Mucosa of descending colon (tissue), 3 donors: Measurements from ENCODE around the gene SGSM2. TPM values are rescaled to one million over a fixed set of nuclear protein-coding genes. Genes with fewer than 3 reads are reported as not detected.

ENCODE experiments used
- ATAC-seq: fragments of 200-7000 bp; cut with Tn5 transposase; one replicate; pipeline ENCODE4 v1.9.1; 2020; ENCODE audit warnings: mild to moderate bottlenecking, moderate library complexity
- DNase-seq, 3 donors: peaks; one replicate each; pipeline ENCODE4 v3.0.0-alpha.2; 2020
- H3K36me3 ChIP-seq: fragments of 200-600 bp; one replicate; pipeline ENCODE4 v1.8.0; 2021; ENCODE audit warnings: low read depth, mild to moderate bottlenecking
- H3K4me1 ChIP-seq: fragments of 200-600 bp; one replicate; pipeline ENCODE4 v1.8.0; 2021; ENCODE audit warnings: low read depth, mild to moderate bottlenecking
- H3K4me3 ChIP-seq: fragments of 200-600 bp; one replicate; pipeline ENCODE4 v1.8.0; 2021; ENCODE audit warnings: mild to moderate bottlenecking
- H3K9me3 ChIP-seq: fragments of 200-600 bp; one replicate; pipeline ENCODE4 v1.8.0; 2021; ENCODE audit warnings: mild to moderate bottlenecking
- CTCF ChIP-seq: fragments of 200-600 bp; IDR thresholded peaks from one replicate; pipeline ENCODE4 v1.8.0; 2022; ENCODE audit warnings: antibody characterized with exemption, mild to moderate bottlenecking
- intact Hi-C, 2 donors: fragments of 100-400 bp; cut with DNase I in 1 of 2; cut with micrococcal nuclease in 1 of 2; formaldehyde crosslinking; loops; one replicate each; pipeline versions ENCODE4 v1.11.0 to v1.11.1; 2022; cut with DNase I, micrococcal nuclease
- total RNA-seq, 3 donors: library from RNA; stranded (reverse); fragmentation: NEBNext Ultra II Directional in 2 of 3; extraction: Animal tissue kit (Norgen Biotek cat#: 25700) in 2 of 3; gene quantifications; one replicate each; pipeline versions ENCODE4 v1.2.1 to v1.2.4, GENCODE V29; 2021 to 2023
- donor health status: DM: no; HTN: no; CAD: no; lungs with moderate emphysema.
- donor health status: DM: no; HTN: no; CAD: no.
- donor health status: DM: no; HTN: yes; CAD: no.

SGSM2 gene
- total RNA-seq, 3 donors from 2014 or later: 29.1 to 57.9 (median 30.2) TPM

- intact Hi-C loops: no loop called here
- no peaks in the 10 kb centered on the region for H3K9me3 ChIP-seq
- H3K36me3 ChIP-seq: no peaks in the 10 kb centered on the region
- peak in 1 of 3 donors; percentile 21 for DNase-seq
- no peak overlapping the region for H3K4me3 ChIP-seq
- H3K4me1 ChIP-seq: no peaks in the 10 kb centered on the region
- ATAC-seq: no peak
- no peak for TF ChIP-seq CTCF
Observed at GRCh38 chr17:2369551-2370210, 32.4 kb downstream of the SGSM2 start.

GRCh38 chr17:2370211-2370589 is 32.9 kb downstream of the SGSM2 start:
- TF ChIP-seq CTCF: no peak
- H3K9me3 ChIP-seq: no peaks in the 10 kb centered on the region
- DNase-seq (no peak), ATAC-seq (no peak)
- no peaks in the 10 kb centered on the region for H3K36me3 ChIP-seq
- H3K4me3 ChIP-seq: no peak overlapping the region
- intact Hi-C loops: no loop called here
- no peaks in the 10 kb centered on the region for H3K4me1 ChIP-seq

GRCh38 chr17:2371183-2372130 is 34.2 kb downstream of the SGSM2 start:
- Histone ChIP-seq H3K4me3 (no peak overlapping the region), H3K36me3 (no peaks in the 10 kb centered on the region), H3K4me1 (no peaks in the 10 kb centered on the region), H3K9me3 (no peaks in the 10 kb centered on the region)
- no peak for ATAC-seq
- intact Hi-C loops: no loop called here
- DNase-seq: no peak
- no peak for TF ChIP-seq CTCF

GRCh38 chr17:2372180-2372579 is 34.9 kb downstream of the SGSM2 start:
- peak in 1 of 3 donors; percentile 45 for DNase-seq
- Histone ChIP-seq H3K36me3 (no peaks in the 10 kb centered on the region), H3K9me3 (no peaks in the 10 kb centered on the region), H3K4me3 (no peak overlapping the region), H3K4me1 (no peaks in the 10 kb centered on the region)
- intact Hi-C loops: no loop called here
- no peak for TF ChIP-seq CTCF
- no peak for ATAC-seq

- intact Hi-C loops: no loop called here
- H3K4me3 ChIP-seq: no peak overlapping the region
- H3K4me1 ChIP-seq: no peaks in the 10 kb centered on the region
- ATAC-seq (no peak), DNase-seq (no peak)
- H3K36me3 ChIP-seq: no peaks in the 10 kb centered on the region
- H3K9me3 ChIP-seq: no peaks in the 10 kb centered on the region
- no peak for TF ChIP-seq CTCF
Observed at GRCh38 chr17:2372681-2373080, 35.4 kb downstream of the SGSM2 start.
